Stimulated activated CD4-positive, alpha-beta T cell treated with anti-CD3 and anti-CD28 coated beads, TNF-alpha, amount 100 ng/mL, for 1 hour (primary cell): Measurements from ENCODE around the gene CNTNAP2.

Experiments used
- DNase-seq, 3 donors: peaks; one replicate each; pipeline ENCODE4 v3.0.0-alpha.2; 2020; ENCODE audit warnings: low read depth in 3 of 3, low spot score in 1 of 3

The CNTNAP2 gene

DNA sequence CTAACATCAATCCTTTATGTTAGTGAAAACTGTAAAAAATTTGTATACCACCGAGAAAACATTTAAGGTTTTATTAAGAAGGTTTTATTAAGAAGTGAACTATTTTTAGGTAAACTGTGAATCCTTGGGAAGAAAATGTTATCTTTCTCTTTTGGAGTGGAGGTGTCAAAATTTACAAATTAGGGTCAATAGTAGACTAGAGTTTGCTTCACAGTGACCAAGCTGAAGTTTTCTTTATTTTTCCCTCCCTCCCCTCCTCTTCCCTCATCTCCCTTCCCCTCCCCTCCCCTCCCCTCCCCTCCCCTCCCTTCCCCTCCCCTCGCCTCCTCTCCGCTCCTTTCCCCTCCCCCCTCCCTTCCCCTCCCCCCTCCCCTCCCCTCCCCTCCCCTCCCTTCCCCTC lies 168.8 kb downstream of the CNTNAP2 start:
- no peak for DNase-seq

DNA sequence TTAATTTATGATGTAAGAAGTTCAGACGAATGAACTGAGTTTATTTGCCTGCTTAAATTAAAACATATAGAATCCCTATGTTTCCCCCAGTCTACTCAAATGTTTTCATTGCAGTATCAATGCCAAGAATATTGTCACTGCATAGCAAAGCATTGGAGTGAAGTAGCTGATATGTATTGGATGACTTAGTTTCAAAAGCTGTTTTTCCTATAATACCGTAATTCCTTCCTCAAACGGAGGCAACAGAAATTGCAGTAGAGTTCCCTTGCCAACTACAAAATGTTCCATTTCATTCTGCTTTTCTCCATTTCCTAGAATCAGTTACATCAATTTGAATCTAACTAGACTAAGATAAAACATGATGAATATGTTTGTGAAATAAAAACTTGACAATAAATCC lies 174.1 kb downstream of the CNTNAP2 start:
- no peak for DNase-seq

DNA sequence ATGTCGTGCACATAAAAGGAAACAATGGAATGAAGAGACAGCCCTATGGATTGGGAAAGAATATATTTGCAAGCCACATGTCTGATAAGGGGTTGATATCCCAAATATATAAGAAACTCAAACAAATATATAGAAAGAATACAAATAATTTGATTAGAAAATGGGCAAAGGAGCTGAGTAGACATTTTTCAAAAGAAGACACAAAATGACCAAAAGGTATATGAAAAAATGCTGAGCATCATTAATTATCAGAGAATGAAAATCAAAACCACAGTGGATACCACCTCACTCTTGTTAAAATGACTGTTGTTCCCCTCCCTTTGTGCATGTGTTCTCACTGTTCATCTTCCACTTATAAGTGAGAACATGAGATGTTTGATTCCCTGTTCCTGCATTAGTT lies 175.3 kb downstream of the CNTNAP2 start:
- DNase-seq = no peak

DNA sequence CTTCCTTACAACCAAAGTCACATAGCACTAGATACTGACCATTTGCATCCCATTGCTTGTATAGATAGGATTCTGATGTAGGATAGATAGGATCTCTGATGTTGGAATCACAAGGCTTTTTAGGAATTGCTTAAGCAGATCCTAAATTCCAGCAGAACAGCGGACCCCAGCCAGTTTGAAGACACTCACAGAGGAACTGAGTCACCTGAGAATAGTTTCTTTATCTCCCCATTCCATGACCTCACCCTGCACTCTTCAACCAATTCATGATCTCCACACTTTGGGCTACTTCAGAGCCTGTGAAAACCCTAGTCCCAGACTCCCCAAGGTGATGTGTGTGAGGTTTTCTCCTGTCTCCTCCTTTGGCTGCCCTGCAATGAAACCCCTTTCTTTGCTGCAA lies 179.4 kb downstream of the CNTNAP2 start:
- DNase-seq = no peak

DNA sequence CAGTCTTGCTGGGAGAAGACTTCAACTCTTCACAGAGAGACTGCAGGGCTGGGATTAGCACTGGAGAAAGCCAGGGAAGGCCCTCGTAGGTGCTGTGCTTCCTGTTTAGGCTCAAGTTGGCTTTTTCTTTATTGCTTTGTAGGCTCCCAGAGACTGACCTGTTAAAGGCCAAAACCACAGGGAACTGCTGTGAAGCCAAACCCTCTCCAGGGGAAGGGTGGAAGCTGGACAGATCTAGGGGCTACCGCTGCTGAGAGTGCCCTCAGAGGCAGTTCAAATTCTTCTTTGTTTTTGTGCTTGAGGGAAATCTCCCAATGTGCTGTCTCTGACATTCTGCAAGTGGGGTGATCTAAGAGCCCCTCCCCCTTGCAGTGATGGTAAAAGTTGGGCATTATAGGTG lies 198.4 kb downstream of the CNTNAP2 start:
- DNase-seq = no peak

DNA sequence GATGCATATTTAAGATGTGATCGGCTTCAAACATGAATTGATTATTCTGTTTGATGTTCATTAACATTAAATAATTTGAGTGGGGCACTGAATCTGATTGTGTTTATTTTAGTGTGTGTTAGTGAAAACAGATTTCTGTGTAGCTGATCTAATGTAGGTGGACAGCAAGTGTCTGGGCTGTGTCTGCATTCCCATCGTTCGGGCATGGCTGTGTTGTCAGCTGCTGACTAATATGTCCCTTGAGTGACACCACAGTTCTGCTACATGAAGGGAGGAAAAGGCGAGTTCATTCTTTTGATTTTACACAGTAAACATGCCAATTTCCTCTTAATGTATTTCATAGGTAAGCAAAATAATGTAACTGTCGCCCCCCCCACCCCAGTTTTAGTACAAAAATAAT lies 203.0 kb downstream of the CNTNAP2 start:
- DNase-seq = no peak

DNA sequence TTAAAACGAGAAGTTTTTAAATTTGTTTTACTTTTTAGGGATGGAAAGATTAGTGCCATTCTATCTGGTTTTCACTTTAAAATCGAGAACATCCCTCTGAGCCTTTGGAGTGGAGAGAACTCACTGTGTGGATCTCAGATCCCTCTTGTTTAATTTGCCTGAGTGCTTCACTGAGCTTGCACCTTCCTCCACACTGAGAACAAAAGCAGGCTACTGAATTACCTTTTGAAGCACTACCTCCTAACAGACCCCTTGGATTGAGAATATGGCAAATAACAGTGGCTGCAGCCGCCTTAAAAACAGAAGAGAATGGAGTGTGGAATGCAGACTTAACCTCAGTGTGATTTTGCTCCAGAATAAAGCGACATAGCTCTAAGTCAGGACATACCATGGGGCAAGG lies 204.7 kb downstream of the CNTNAP2 start:
- no peak for DNase-seq

DNA sequence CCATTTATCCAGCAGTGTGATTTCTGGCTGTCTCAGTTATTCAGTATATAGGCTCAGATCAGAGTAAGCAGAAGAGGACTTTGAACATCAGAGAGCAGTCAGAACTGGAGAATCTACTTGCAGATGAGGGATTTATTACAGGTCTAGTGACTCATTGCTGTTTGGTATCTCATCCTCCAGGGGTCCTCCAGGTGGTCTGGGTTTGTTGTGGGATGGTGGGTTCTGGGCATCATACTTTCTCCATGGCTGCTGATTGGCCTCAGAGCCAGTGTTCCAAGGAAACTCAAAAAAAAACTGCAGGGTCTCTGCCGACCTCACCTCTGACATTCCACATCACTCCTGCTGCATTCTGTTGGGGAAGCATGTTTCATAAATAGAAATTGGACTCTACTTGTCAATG lies 214.8 kb downstream of the CNTNAP2 start:
- no peak for DNase-seq

DNA sequence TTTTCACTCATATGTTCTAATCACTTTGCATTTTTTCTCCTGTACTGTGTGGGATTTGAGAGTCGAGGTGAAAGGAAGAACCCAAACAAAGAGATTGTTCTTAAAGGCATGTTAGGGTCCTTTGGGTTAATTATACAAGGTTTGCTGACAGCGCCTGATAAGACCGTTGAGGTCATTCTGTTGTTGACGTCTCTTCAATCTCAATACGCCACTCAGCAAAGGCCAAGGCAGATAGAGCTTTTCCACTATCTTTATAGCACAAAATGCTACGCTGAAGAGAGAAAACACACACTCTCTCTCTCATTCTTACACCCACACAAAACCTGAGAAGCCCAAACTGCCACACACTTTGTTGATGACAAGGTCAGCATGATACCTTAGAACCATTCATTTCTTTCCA lies 228.7 kb downstream of the CNTNAP2 start:
- DNase-seq = no peak

DNA sequence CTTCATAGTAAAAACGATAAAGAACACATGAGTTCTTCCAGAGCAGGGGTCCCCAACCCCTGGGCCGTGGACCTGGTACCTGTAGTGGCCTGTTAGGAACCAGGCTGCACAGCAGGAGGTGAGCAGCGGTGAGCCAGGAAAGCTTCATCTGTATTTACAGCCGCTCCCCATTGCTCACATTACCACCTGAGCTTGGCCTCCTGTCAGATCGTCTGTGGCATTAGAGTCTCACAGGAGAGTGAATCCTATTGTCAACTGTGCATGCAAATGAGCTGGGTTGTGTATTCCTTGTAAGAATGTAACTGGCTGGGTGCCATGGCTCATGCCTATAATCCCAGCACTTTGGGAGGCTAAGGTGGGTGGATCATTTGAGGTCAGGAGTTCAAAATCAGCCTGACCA lies 229.5 kb downstream of the CNTNAP2 start:
- no peak for DNase-seq

DNA sequence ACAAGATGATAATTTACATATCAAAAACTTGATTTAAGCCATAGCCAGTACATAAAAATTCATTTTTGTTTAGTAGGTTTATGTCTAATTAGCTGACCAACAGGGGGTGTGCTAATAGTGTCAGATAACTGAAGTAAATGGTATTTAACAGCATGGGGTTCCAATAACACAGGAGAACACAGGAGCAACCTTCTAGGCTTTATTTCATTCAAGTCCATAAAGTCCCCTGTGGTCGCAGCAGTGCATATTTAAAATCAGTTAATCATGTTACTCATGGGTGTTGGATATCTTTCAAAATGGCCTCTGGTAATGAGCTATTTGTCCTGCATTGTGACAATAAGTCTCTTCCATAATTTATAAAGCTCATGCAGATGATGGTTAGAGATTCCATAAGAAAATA lies 238.6 kb downstream of the CNTNAP2 start:
- DNase-seq = no peak

DNA sequence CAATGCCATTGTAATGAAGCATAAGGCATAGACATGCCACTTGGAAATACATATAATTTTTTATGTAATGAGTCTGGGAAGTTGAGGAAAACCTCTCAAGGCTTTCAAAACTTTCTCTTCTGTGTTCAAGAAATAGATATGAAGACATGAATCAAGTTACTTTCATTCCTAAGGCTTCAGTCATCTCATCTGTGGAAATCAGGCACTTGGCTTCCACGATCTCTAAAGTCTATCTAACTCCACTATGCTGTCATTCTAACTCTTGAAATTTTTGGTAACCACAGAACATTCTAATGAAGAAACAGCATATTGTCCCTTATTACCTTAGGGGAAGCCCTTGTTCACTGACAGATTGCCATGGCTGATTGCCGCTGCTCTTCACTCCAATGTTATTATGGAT lies 242.6 kb downstream of the CNTNAP2 start:
- no peak for DNase-seq

DNA sequence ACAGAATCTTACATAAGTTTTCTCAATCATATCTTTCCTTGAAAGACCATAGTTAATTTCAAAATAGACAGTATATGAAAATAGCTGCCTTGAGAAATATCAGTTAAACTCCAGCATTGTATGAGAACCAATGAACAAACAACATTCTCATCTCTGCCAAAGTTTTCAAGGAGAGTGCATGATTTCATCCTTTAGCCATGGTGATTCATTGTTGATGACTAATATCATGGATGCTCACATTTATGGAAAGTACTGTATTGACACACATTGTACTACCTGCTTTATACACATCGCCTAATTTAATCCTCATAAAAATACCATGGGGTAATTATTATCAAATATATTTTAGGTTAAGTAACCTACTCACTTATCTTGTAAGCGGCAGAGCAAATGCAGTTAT lies 250.3 kb downstream of the CNTNAP2 start:
- DNase-seq = no peak

DNA sequence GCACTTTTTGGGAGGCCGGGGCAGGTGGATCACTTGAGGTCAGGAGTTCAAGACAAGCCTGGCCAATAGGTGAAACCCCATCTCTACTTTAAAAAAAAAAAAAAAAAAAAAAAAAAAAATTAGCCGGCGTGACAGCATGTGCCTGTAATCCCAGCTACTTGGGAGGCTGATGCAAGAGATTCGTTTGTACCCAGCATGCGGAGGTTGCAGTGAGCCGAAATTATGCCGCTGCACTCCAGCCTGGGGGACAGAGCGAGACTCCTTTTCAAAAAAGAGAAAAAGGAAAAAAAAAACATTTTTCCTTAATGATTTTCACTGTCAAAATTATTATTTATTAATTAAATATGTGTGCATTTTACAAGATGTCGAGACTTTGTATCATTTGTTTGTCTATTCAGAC lies 253.6 kb downstream of the CNTNAP2 start:
- no peak for DNase-seq

DNA sequence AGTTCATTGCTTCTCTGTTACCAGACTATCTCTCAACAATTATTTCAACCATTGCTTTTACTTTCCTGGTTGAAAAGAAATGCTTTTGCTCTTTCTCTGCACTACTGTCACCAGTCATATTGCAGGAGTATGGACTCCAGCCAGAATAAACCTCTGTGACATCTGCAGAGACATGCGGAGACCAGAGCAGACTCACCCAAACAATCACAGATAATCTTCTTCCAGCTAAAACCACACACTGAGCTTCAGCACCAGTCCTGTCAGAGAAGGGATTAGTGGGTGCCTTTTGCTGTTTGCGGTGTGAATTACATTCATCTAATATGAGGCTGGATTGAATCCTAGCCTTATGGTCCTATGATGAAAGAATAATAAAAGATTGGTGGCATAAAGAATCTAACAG lies 258.6 kb downstream of the CNTNAP2 start:
- no peak for DNase-seq

DNA sequence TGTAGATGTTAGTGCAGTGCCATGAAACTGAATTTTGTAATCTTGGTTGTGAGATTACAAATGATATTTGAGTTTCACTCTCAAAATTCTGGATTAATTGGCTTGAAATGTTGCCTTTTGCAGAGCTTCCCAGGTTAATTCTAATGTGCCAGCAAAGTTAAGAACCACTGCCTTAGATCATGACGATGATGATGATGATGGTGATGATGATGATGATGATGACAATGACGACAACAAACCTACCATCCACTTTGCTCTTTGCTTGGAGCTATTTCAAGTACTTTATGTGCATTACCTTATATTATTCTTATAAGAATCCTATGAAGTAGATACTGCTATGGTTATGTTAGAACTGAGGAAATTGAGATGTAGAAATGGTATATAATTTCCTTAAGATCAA lies 261.6 kb downstream of the CNTNAP2 start:
- no peak for DNase-seq

DNA sequence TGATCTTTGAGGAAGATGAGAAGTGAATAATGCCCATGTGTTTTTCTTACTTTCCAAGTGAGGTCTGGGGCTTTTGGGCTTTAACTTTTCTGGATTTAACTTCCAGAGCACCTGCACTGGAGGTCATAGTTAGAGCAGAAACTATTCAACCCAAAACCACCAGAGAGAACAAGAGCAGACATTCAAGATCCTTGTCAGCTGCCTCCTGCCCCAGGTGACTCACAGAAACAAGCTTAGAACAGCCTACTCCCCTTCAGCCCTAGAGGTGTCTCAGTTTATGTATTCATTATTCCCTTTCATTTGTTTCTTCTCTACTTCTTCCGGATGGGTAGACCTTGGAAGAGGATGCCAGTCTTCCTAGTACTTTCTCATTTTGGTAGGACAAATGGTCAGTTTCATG lies 270.5 kb downstream of the CNTNAP2 start:
- no peak for DNase-seq

DNA sequence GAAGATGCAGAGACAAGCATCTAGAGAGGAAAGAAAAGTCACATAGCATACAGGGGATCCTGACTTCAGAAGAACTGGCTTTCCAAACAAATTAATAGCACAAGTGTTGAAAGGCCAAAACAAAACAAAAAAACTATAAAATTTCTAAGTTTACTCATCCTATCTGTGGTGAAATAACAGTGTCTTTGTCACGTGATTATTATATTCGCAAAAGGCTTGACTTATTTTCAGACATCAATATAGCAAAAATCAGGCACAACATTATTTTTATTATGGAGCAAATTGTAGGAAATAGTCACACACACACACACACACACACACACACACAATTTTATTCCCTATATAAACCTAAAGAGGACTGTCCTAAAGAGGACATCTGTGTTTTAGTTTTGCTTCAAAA lies 272.3 kb downstream of the CNTNAP2 start:
- no peak for DNase-seq

DNA sequence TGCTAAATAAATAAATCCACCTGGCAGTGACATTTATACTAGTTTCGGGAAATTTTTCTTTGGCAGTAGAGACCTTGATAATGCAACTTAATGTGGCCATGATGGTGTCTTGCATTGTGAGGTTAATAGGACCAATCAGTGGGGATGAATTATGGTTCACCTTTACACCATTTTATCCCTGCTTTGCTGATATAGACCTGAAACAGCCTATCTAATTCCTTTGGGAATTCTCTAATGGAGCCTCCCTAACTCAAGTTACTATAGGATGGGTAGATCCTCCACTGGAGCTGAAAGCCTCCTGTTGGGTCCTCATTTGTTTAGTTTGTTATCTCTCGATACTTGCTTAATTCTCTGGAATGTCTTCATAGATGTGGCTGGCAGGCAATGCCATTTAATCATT lies 276.7 kb downstream of the CNTNAP2 start:
- DNase-seq = no peak

DNA sequence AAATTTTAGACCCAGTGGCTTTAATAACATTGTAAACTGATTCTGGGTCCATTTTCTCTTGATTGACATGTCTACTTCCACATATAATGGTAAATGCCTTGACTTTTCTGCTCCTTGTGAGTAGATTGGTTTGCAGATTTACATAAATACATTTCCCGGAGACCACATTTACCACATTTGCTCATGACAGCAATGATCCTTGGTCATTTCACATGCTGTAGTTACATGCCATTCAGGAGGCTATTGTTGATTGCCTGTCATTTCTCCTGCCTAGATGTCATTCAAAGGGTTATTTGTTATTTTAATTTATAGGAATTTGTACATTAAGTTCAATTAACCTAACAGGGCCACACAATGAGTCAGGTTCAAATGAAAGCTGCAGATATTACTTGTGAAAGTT lies 280.5 kb downstream of the CNTNAP2 start:
- no peak for DNase-seq

DNA sequence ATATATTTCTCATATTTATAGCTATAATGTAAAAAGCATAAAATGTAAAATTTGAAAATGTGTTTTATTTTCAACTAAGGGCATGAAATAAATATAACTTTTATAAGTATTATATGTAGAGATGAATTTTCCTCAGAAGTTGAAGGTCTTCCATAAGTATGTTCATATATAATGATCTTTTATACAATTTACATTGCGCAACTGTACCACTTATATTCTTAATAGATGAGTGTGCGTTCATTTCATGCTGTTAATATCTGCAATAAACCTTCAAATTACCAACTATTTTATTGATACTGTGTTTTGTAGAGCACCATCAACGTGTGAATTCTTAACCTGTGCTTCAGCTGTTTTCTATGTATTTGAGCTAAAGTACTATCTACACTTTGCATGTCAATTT lies 285.3 kb downstream of the CNTNAP2 start:
- no peak for DNase-seq

DNA sequence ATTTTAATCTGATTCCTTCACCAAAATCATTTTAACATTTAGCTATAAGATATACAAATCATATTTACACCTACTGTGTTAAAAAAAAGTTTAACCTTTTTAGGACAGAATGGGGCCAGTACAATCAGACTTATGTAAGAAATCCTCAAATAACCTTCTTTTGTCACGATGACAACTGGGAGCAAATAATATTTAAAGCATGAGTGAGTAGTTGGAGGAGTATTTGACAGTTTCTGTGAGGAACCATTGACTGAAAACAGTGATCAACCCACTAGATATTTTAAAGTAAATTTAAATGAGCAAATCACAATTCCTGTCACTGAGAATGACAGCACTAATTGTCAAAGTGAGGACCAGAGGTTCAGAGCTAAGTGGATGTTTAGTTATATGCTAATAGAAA lies 289.1 kb downstream of the CNTNAP2 start:
- DNase-seq = no peak

DNA sequence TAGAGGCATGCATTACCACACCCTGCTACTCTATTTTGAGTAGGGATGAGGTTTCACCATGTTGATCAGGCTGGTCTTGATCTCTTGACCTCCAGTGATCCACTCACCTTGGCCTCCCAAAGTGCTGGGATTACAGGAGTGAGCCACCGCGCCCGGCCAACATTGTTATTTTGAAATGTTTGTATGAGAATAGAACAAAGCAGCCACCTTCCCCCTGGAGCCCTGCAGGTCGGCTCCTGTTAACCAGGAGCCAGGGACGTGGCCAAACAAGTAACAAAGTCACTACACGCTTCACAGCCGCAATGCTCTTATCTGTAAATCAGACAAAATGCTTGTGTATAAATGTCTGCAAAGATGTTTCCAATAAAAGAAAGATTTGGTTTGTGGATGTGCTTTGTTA lies 295.4 kb downstream of the CNTNAP2 start:
- no peak for DNase-seq

DNA sequence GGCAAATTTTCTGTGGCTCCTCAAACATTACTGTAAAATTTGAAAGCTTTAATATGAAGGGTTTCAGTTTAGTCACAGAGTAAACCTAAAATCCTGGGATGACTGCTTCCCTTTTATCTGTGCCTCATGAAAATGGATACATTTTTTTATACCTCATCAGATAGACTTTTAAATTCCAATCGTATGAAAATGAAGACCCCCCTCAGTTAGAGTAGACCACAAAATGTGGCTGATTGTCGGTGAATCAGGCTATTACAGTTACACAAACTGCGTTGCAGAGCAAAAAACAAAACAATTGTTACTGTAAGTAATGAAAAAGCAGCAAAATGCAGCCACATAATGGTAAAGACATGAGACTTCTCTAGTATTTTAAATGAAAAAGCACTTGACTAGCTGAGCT lies 296.2 kb downstream of the CNTNAP2 start:
- DNase-seq = no peak
